ENCODE data around the gene CNIH3. TPM values are rescaled to one million over a fixed set of nuclear protein-coding genes. Genes with fewer than 3 reads are reported as not detected.

The CNIH3 gene
- total RNA-seq, 1 donor from 2014 or later, result 2.5 TPM

GRCh38 chr1:224714553-224714952 lies 98.4 kb downstream of the CNIH3 start:
- H3K27me3 Mint-ChIP-seq (ENCODE audit: insufficient read depth, low read depth), result no peaks in the 10 kb centered on the region
- no peaks in the 10 kb centered on the region for H3K4me1 Mint-ChIP-seq
- H3K36me3 Mint-ChIP-seq, result no peaks in the 10 kb centered on the region
- no peaks in the 10 kb centered on the region for H3K4me1 ChIP-seq
- no peak overlapping the region for H3K4me2 ChIP-seq
- no peak overlapping the region for H3K27ac ChIP-seq
- no peaks in the 10 kb centered on the region for H3K9me3 ChIP-seq (ENCODE audit: low read depth)
- H3K4me3 ChIP-seq, result no peak overlapping the region
- no peaks in the 10 kb centered on the region for H4K20me1 ChIP-seq (ENCODE audit: low read depth)
- TF ChIP-seq CTCF (IDR thresholded peaks at IDR 0.05) (no peak), EZH2phosphoT487 (IDR thresholded peaks at IDR 0.05) (no peak), EZH2 (IDR thresholded peaks at IDR 0.05) (no peak)
- no peaks in the 10 kb centered on the region for H3K9me3 Mint-ChIP-seq
- H3K4me3 Mint-ChIP-seq, result no peak overlapping the region
- no peak overlapping the region for H2AFZ ChIP-seq (replicated peaks)
- no peak overlapping the region for H3K27ac Mint-ChIP-seq
- no peak for DNase-seq (ENCODE audit: low spot score)
- no peak overlapping the region for H3K9ac ChIP-seq
- no peaks in the 10 kb centered on the region for H3F3A ChIP-seq (ENCODE audit: low read depth)
- no peaks in the 10 kb centered on the region for H3K27me3 ChIP-seq
- H3K79me2 ChIP-seq (ENCODE audit: low read depth), result no peaks in the 10 kb centered on the region
- H3K36me3 ChIP-seq, result no peaks in the 10 kb centered on the region

- Histone ChIP-seq H3K4me1 (no peaks in the 10 kb centered on the region), H3K79me2 (ENCODE audit: low read depth) (no peaks in the 10 kb centered on the region), H3K27me3 (no peaks in the 10 kb centered on the region), H3K27ac (no peak overlapping the region), H3K4me2 (no peak overlapping the region), H3K9ac (no peak overlapping the region), H4K20me1 (ENCODE audit: low read depth) (no peaks in the 10 kb centered on the region), H3K9me3 (ENCODE audit: low read depth) (no peaks in the 10 kb centered on the region), H3K36me3 (no peaks in the 10 kb centered on the region), H2AFZ (replicated peaks) (no peak overlapping the region), H3K4me3 (no peak overlapping the region), H3F3A (ENCODE audit: low read depth) (no peaks in the 10 kb centered on the region)
- no peaks in the 10 kb centered on the region for H3K9me3 Mint-ChIP-seq
- H3K27me3 Mint-ChIP-seq (ENCODE audit: insufficient read depth, low read depth), result no peaks in the 10 kb centered on the region
- TF ChIP-seq EZH2phosphoT487 (IDR thresholded peaks at IDR 0.05) (no peak), CTCF (IDR thresholded peaks at IDR 0.05) (no peak), EZH2 (IDR thresholded peaks at IDR 0.05) (no peak)
- H3K4me1 Mint-ChIP-seq, result peaks cover 3% of the 10 kb centered on the region
- H3K36me3 Mint-ChIP-seq, result no peaks in the 10 kb centered on the region
- DNase-seq (ENCODE audit: low spot score), result no peak
- H3K4me3 Mint-ChIP-seq, result no peak overlapping the region
- H3K27ac Mint-ChIP-seq, result no peak overlapping the region
These were observed 102.4 kb downstream of the CNIH3 start for GRCh38 chr1:224718470-224719053.

- no peaks in the 10 kb centered on the region for H3F3A ChIP-seq (ENCODE audit: low read depth)
- H3K4me3 Mint-ChIP-seq, result no peak overlapping the region
- no peak overlapping the region for H3K27ac Mint-ChIP-seq
These were observed 103.6 kb downstream of the CNIH3 start for GRCh38 chr1:224719716-224720115.

More at GRCh38 chr1:224719716-224720115, 103.6 kb downstream of the CNIH3 start:
- Histone ChIP-seq H4K20me1 (ENCODE audit: low read depth) (no peaks in the 10 kb centered on the region), H3K9ac (no peak overlapping the region), H2AFZ (replicated peaks) (no peak overlapping the region), H3K9me3 (ENCODE audit: low read depth) (no peaks in the 10 kb centered on the region), H3K4me3 (no peak overlapping the region), H3K36me3 (no peaks in the 10 kb centered on the region), H3K79me2 (ENCODE audit: low read depth) (no peaks in the 10 kb centered on the region), H3K4me2 (no peak overlapping the region), H3K4me1 (no peaks in the 10 kb centered on the region), H3K27ac (no peak overlapping the region), H3K27me3 (no peaks in the 10 kb centered on the region)
- Mint-ChIP-seq H3K36me3 (no peaks in the 10 kb centered on the region), H3K9me3 (no peaks in the 10 kb centered on the region), H3K4me1 (peaks cover 3% of the 10 kb centered on the region), H3K27me3 (ENCODE audit: insufficient read depth, low read depth) (no peaks in the 10 kb centered on the region)
- TF ChIP-seq EZH2 (IDR thresholded peaks at IDR 0.05), result no peak
- TF ChIP-seq CTCF (IDR thresholded peaks at IDR 0.05), result no peak
- no peak for DNase-seq (ENCODE audit: low spot score)
